HepG2 (cell line): ENCODE results near the gene AHCYL1. TPM values are rescaled to one million over a fixed set of nuclear protein-coding genes. Genes with fewer than 3 reads are reported as not detected.

Experiments used
- GABPB1 ChIP-seq: IDR thresholded peaks from 2 replicates; pipeline ENCODE4 v1.6.1; 2016; ENCODE audit warnings: mild to moderate bottlenecking, missing genetic modification reagents, moderate library complexity, missing compliant biosample characterization
- HCFC1 ChIP-seq: fragments of 150-350 bp; IDR thresholded peaks from 2 replicates; pipeline ENCODE4 v1.6.1; 2014; ENCODE audit warnings: low read depth, low read length
- HNF4A ChIP-seq: sonication (generic); formaldehyde crosslinking; IDR thresholded peaks from 2 replicates; pipeline ENCODE4 v1.4.0; 2020; ENCODE audit warnings: missing genetic modification reagents
- IRF2 ChIP-seq: IDR thresholded peaks from 2 replicates; pipeline ENCODE4 v1.6.1; 2018; ENCODE audit warnings: missing genetic modification reagents, missing compliant biosample characterization
- MEIS1 ChIP-seq: sonication (generic); formaldehyde crosslinking; IDR thresholded peaks from 2 replicates; pipeline ENCODE4 v1.9.0; 2021; ENCODE audit warnings: mild to moderate bottlenecking, missing genetic modification reagents, moderate library complexity, borderline replicate concordance
- NFATC3 ChIP-seq: sonication (generic); formaldehyde crosslinking; IDR thresholded peaks from 2 replicates; pipeline ENCODE4 v1.5.1; 2020; ENCODE audit warnings: mild to moderate bottlenecking, missing genetic modification reagents
- ONECUT2 ChIP-seq: sonication (generic); formaldehyde crosslinking; IDR thresholded peaks from 2 replicates; pipeline ENCODE4 v1.4.0; 2020; ENCODE audit warnings: missing genetic modification reagents
- RARA ChIP-seq: IDR thresholded peaks from 2 replicates; pipeline ENCODE4 v1.6.1; 2016; ENCODE audit warnings: missing genetic modification reagents, missing compliant biosample characterization
- RORA ChIP-seq: sonication (generic); formaldehyde crosslinking; IDR thresholded peaks from 2 replicates; pipeline ENCODE4 v1.5.0; 2020; ENCODE audit warnings: mild to moderate bottlenecking, missing genetic modification reagents, moderate library complexity
- TBP ChIP-seq: sonication (generic); formaldehyde crosslinking; IDR thresholded peaks from 2 replicates; pipeline ENCODE4 v1.5.0; 2020; ENCODE audit warnings: missing genetic modification reagents
- TP53 ChIP-seq: sonication (generic); formaldehyde crosslinking; conservative IDR thresholded peaks from 2 replicates; pipeline ENCODE4 v1.4.0; 2020; ENCODE audit warnings: missing genetic modification reagents
- ZNF20 ChIP-seq: sonication (generic); formaldehyde crosslinking; IDR thresholded peaks from 2 replicates; pipeline ENCODE4 v1.4.0; 2020; ENCODE audit warnings: mild to moderate bottlenecking, moderate library complexity, missing genetic modification reagents
- ZNF383 ChIP-seq: sonication (generic); formaldehyde crosslinking; IDR thresholded peaks from 2 replicates; pipeline ENCODE4 v1.4.0; 2020; ENCODE audit warnings: missing genetic modification reagents, mild to moderate bottlenecking, borderline replicate concordance
- ZNF547 ChIP-seq: sonication (generic); formaldehyde crosslinking; IDR thresholded peaks from 2 replicates; pipeline ENCODE4 v1.5.1; 2020; ENCODE audit warnings: mild to moderate bottlenecking, missing genetic modification reagents
- ZNF607 ChIP-seq: sonication (generic); formaldehyde crosslinking; IDR thresholded peaks from 2 replicates; pipeline ENCODE4 v1.5.1; 2020; ENCODE audit warnings: missing genetic modification reagents, mild to moderate bottlenecking, borderline replicate concordance
- ZNF652 ChIP-seq: IDR thresholded peaks from 2 replicates; pipeline ENCODE4 v1.6.1; 2016; ENCODE audit warnings: low read depth, borderline replicate concordance
- ZNF709 ChIP-seq: sonication (generic); formaldehyde crosslinking; IDR thresholded peaks from 2 replicates; pipeline ENCODE4 v1.5.0; 2020; ENCODE audit warnings: mild to moderate bottlenecking, missing genetic modification reagents
- ZNF772 ChIP-seq: sonication (generic); formaldehyde crosslinking; IDR thresholded peaks from 2 replicates; pipeline ENCODE4 v1.5.0; 2020; ENCODE audit warnings: mild to moderate bottlenecking, missing genetic modification reagents
- ZNF841 ChIP-seq: sonication (generic); formaldehyde crosslinking; IDR thresholded peaks from 2 replicates; pipeline ENCODE4 v1.8.1; 2023; ENCODE audit warnings: missing genetic modification reagents, borderline replicate concordance
- ZSCAN31 ChIP-seq: sonication (generic); formaldehyde crosslinking; IDR thresholded peaks from 2 replicates; pipeline ENCODE4 v1.5.0; 2020; ENCODE audit warnings: low read depth, mild to moderate bottlenecking, missing genetic modification reagents
- polyA plus RNA-seq, 8 experiments: library from polyadenylated mRNA; depleted of rRNA in 3 of 8; stranded (reverse) in 7 of 8; unstranded in 1 of 8; fragments of >200 nt; fragmentation: Illumina TruSeq in 4 of 8; extraction: Trizol in 4 of 8; gene quantifications; 2 replicates each; pipeline versions ENCODE4 v1.2.1 to v1.2.3, GENCODE V29; 2011 to 2016; ENCODE audit warnings: low read depth in 4 of 8, missing spikeins in 1 of 8, mixed read lengths in 1 of 8; ENCODE audit not compliant: insufficient read depth in 1 of 8
- total RNA-seq, 5 experiments: library from RNA; depleted of rRNA; stranded (reverse); fragments of >200 nt; fragmentation: Illumina TruSeq; extraction: Trizol; gene quantifications; 2 replicates each; pipeline ENCODE4 v1.2.3, GENCODE V29; 2016; ENCODE audit warnings: low read depth in 1 of 5
- TF ChIP-seq, protein P1 (sequence below): sonication (generic); formaldehyde crosslinking; conservative IDR thresholded peaks from 2 replicates; pipeline ENCODE4 v1.4.0; 2020; ENCODE audit warnings: mild to moderate bottlenecking, missing genetic modification reagents, moderate library complexity
- TF ChIP-seq, protein P2 (sequence below): sonication (generic); formaldehyde crosslinking; IDR thresholded peaks from 2 replicates; pipeline ENCODE4 v1.4.0; 2020; ENCODE audit warnings: missing genetic modification reagents
- TF ChIP-seq, protein P3 (sequence below): sonication (generic); formaldehyde crosslinking; IDR thresholded peaks from 2 replicates; pipeline ENCODE4 v1.8.0; 2022; ENCODE audit warnings: mild to moderate bottlenecking, missing genetic modification reagents, borderline replicate concordance

AHCYL1 gene
- total and polyA plus RNA-seq, 2 of the 13 experiments (the other 11 are each of a cell fraction or from before 2014, with no cell fraction given), result 40.9 to 76.3 TPM

DNA sequence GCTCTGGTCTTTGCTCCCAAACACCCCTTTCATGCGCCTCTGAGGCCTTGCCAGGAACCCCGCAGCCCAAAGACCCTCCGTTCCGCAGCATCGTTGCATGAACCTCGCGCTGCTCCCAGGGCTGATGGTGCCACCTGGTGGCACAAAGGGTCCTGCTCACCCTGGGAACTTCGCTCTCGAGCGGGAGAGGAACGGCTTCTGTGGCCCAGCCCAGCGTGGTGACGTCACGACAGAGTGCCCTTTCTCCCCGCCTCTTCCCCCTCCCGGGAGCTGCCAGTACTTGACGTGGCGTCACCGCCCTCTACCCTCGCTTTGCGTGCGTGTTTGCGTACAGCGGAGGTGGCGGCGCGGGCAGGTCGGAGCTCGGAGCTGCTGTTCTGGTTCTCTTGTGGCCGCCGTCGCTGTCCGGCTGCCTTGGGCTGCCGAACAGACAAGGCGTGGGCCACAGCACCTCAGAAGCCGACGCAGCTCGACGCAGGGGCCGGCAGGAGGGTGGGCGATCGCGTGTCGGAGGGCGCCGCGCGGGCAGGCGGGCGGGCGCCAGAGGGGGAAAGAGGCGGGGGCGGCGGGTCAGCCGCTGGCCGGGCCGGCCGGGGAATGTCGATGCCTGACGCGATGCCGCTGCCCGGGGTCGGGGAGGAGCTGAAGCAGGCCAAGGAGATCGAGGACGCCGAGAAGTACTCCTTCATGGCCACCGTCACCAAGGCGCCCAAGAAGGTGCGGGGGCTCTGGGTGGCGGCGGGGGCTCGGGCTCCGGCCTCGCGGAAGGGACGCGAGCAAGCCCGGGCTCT, at the start of gene AHCYL1 (continued):
- peak; percentile 92 for TF ChIP-seq GABPB1 (CRISPR knock-in tag)
- no peak for TF ChIP-seq RORA
- TF ChIP-seq HNF4A (CRISPR knock-in tag), result peak; percentile 58; the same call in 1 of the 2 replicates
- peak; percentile 62; the same call in 1 of the 2 replicates for TF ChIP-seq HCFC1
- TF ChIP-seq ZNF772 (CRISPR knock-in tag), result peak; percentile 58; the same call in 1 of the 2 replicates
- TF ChIP-seq TP53, result no peak
- TF ChIP-seq IRF2 (CRISPR knock-in tag), result peak; percentile 96
- no peak; the same call in 1 of the 2 replicates for TF ChIP-seq ZNF709 (CRISPR knock-in tag)
- TF ChIP-seq, protein P1, sequence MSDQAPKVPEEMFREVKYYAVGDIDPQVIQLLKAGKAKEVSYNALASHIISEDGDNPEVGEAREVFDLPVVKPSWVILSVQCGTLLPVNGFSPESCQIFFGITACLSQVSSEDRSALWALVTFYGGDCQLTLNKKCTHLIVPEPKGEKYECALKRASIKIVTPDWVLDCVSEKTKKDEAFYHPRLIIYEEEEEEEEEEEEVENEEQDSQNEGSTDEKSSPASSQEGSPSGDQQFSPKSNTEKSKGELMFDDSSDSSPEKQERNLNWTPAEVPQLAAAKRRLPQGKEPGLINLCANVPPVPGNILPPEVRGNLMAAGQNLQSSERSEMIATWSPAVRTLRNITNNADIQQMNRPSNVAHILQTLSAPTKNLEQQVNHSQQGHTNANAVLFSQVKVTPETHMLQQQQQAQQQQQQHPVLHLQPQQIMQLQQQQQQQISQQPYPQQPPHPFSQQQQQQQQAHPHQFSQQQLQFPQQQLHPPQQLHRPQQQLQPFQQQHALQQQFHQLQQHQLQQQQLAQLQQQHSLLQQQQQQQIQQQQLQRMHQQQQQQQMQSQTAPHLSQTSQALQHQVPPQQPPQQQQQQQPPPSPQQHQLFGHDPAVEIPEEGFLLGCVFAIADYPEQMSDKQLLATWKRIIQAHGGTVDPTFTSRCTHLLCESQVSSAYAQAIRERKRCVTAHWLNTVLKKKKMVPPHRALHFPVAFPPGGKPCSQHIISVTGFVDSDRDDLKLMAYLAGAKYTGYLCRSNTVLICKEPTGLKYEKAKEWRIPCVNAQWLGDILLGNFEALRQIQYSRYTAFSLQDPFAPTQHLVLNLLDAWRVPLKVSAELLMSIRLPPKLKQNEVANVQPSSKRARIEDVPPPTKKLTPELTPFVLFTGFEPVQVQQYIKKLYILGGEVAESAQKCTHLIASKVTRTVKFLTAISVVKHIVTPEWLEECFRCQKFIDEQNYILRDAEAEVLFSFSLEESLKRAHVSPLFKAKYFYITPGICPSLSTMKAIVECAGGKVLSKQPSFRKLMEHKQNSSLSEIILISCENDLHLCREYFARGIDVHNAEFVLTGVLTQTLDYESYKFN (CRISPR knock-in tag), result peak; percentile 37
- TF ChIP-seq NFATC3 (CRISPR knock-in tag), result no peak
- TF ChIP-seq, protein P2, sequence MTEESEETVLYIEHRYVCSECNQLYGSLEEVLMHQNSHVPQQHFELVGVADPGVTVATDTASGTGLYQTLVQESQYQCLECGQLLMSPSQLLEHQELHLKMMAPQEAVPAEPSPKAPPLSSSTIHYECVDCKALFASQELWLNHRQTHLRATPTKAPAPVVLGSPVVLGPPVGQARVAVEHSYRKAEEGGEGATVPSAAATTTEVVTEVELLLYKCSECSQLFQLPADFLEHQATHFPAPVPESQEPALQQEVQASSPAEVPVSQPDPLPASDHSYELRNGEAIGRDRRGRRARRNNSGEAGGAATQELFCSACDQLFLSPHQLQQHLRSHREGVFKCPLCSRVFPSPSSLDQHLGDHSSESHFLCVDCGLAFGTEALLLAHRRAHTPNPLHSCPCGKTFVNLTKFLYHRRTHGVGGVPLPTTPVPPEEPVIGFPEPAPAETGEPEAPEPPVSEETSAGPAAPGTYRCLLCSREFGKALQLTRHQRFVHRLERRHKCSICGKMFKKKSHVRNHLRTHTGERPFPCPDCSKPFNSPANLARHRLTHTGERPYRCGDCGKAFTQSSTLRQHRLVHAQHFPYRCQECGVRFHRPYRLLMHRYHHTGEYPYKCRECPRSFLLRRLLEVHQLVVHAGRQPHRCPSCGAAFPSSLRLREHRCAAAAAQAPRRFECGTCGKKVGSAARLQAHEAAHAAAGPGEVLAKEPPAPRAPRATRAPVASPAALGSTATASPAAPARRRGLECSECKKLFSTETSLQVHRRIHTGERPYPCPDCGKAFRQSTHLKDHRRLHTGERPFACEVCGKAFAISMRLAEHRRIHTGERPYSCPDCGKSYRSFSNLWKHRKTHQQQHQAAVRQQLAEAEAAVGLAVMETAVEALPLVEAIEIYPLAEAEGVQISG (CRISPR knock-in tag), result peak; percentile 92
- TF ChIP-seq ZNF841 (CRISPR knock-in tag), result no peak
- no peak; the same call in 1 of the 2 replicates for TF ChIP-seq MEIS1 (CRISPR knock-in tag)
- peak; percentile 74 for TF ChIP-seq ZNF547 (CRISPR knock-in tag)
- peak; percentile 91; the same call in 1 of the 2 replicates for TF ChIP-seq ZNF383 (CRISPR knock-in tag)
- TF ChIP-seq ZSCAN31 (CRISPR knock-in tag), result peak; percentile 80
- TF ChIP-seq ZNF20 (CRISPR knock-in tag), result no peak
- TF ChIP-seq, protein P3, sequence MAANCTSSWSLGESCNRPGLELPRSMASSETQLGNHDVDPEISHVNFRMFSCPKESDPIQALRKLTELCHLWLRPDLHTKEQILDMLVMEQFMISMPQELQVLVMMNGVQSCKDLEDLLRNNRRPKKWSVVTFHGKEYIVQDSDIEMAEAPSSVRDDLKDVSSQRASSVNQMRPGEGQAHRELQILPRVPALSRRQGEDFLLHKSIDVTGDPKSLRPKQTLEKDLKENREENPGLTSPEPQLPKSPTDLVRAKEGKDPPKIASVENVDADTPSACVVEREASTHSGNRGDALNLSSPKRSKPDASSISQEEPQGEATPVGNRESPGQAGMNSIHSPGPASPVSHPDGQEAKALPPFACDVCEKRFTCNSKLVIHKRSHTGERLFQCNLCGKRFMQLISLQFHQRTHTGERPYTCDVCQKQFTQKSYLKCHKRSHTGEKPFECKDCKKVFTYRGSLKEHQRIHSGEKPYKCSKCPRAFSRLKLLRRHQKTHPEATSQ (CRISPR knock-in tag), result no peak; the same call in none of the 2 replicates
- TF ChIP-seq TBP, result no peak
- TF ChIP-seq ZNF652 (CRISPR knock-in tag), result peak; percentile 43; the same call in 1 of the 2 replicates
- no peak for TF ChIP-seq ONECUT2 (CRISPR knock-in tag)
- TF ChIP-seq ZNF607 (CRISPR knock-in tag), result peak; percentile 76
- TF ChIP-seq RARA (CRISPR knock-in tag), result peak; percentile 50
